ENCODE data around the gene MBD4.
"Not testable (repeated sequence)": the region's sequence is repeated elsewhere in the genome, so short reads cannot be mapped to it uniquely, and the experiment has no call there.

The MBD4 gene

GRCh38 chr3:129439817-129440617 is at the start of gene MBD4, which contains the start of gene IFT122:
TSS of gene MBD4 (minus strand) at chr3:129439948. CDS start at chr3:129439833, 115 bp downstream.
TSS of gene IFT122 (plus strand) at chr3:129440224. CDS start at chr3:129440331, 107 bp downstream.
- no peak for TF ChIP-seq CTCF (conservative IDR thresholded peaks at IDR 0.05; ENCODE audit: low read length)
- DNase-seq (ENCODE audit: low read depth) = peak; percentile 99
- peak within 1 kb of the TSS; percentile 98 for H3K4me3 ChIP-seq (ENCODE audit: low read length)

- not testable (repeated sequence) for DNase-seq (ENCODE audit: low read depth); H3K4me3 ChIP-seq (ENCODE audit: low read length)
Measured at GRCh38 chr3:129489258-129489657, 49.5 kb upstream of the MBD4 start.

GRCh38 chr3:129487868-129488335 is 48.2 kb upstream of the MBD4 start:
- not testable (repeated sequence) for DNase-seq (ENCODE audit: low read depth); H3K4me3 ChIP-seq (ENCODE audit: low read length)

GRCh38 chr3:129487183-129487867 is 47.6 kb upstream of the MBD4 start:
- no peak for TF ChIP-seq CTCF (conservative IDR thresholded peaks at IDR 0.05; ENCODE audit: low read length)
- no peak overlapping the region for H3K4me3 ChIP-seq (ENCODE audit: low read length)
- DNase-seq (ENCODE audit: low read depth) = peak; percentile 28

- no peak for TF ChIP-seq CTCF (conservative IDR thresholded peaks at IDR 0.05; ENCODE audit: low read length)
- peak overlapping the region; percentile 10 for H3K4me3 ChIP-seq (ENCODE audit: low read length)
Measured at GRCh38 chr3:129486664-129487035, 46.9 kb upstream of the MBD4 start.

GRCh38 chr3:129485721-129486663 is 46.2 kb upstream of the MBD4 start:
- no peak for TF ChIP-seq CTCF (conservative IDR thresholded peaks at IDR 0.05; ENCODE audit: low read length)
- peak overlapping the region; percentile 25 for H3K4me3 ChIP-seq (ENCODE audit: low read length)
- DNase-seq (ENCODE audit: low read depth) = peak; percentile 100

More at GRCh38 chr3:129486664-129487035, 46.9 kb upstream of the MBD4 start:
- no peak for DNase-seq (ENCODE audit: low read depth)

GRCh38 chr3:129485146-129485545 is 45.4 kb upstream of the MBD4 start:
- not testable (repeated sequence) for H3K4me3 ChIP-seq (ENCODE audit: low read length); DNase-seq (ENCODE audit: low read depth)

GRCh38 chr3:129483870-129484269 is 44.1 kb upstream of the MBD4 start:
- TF ChIP-seq CTCF (conservative IDR thresholded peaks at IDR 0.05; ENCODE audit: low read length) = no peak
- no peak for DNase-seq (ENCODE audit: low read depth)
- no peak overlapping the region for H3K4me3 ChIP-seq (ENCODE audit: low read length)
